H9 (cell line): ENCODE data around the gene ANKRD34A. TPM values are rescaled to one million over a fixed set of nuclear protein-coding genes. Genes with fewer than 3 reads are reported as not detected.

Experiments used
- DNase-seq: peaks from one replicate; pipeline ENCODE4 v3.0.0-alpha.2; 2017
- H2AFZ ChIP-seq: one replicate; pipeline ENCODE4 v1.6.1; 2013; ENCODE audit warnings: mild to moderate bottlenecking, low read length, control low read depth, moderate library complexity
- H2AK5ac ChIP-seq: 2 replicates; pipeline ENCODE4 v1.6.1; 2013; ENCODE audit warnings: low read length, control low read depth, mixed read lengths; ENCODE audit not compliant: insufficient read length
- H2BK120ac ChIP-seq: one replicate; pipeline ENCODE4 v1.6.1; 2013; ENCODE audit warnings: low read depth, mild to moderate bottlenecking, low read length, control low read depth, inconsistent platforms; ENCODE audit not compliant: poor library complexity, severe bottlenecking
- H2BK12ac ChIP-seq: 2 replicates; pipeline ENCODE4 v1.6.1; 2013; ENCODE audit warnings: low read length, control low read depth, mixed read lengths, low read depth; ENCODE audit not compliant: insufficient read length
- H2BK15ac ChIP-seq: 2 replicates; pipeline ENCODE4 v1.6.1; 2013; ENCODE audit warnings: low read depth, low read length, control low read depth
- H2BK20ac ChIP-seq: one replicate; pipeline ENCODE4 v1.6.1; 2013; ENCODE audit warnings: low read depth, mild to moderate bottlenecking, low read length, control low read depth, inconsistent platforms; ENCODE audit not compliant: poor library complexity, severe bottlenecking
- H2BK5ac ChIP-seq: 2 replicates; pipeline ENCODE4 v1.6.1; 2013; ENCODE audit warnings: low read length, control low read depth, mixed read lengths; ENCODE audit not compliant: insufficient read length
- H3K14ac ChIP-seq: 2 replicates; pipeline ENCODE4 v1.6.1; 2013; ENCODE audit warnings: low read length, control low read depth; ENCODE audit not compliant: insufficient read depth
- H3K18ac ChIP-seq: 2 replicates; pipeline ENCODE4 v1.6.1; 2013; ENCODE audit warnings: low read depth, mild to moderate bottlenecking, mixed read lengths, low read length, control low read depth; ENCODE audit not compliant: insufficient read length
- H3K23ac ChIP-seq: 2 replicates; pipeline ENCODE4 v1.6.1; 2013; ENCODE audit warnings: low read length, control low read depth, mixed read lengths, low read depth; ENCODE audit not compliant: insufficient read length
- H3K23me2 ChIP-seq: 2 replicates; pipeline ENCODE4 v1.6.1; 2013; ENCODE audit warnings: low read depth, mild to moderate bottlenecking, mixed read lengths, low read length, control low read depth; ENCODE audit not compliant: insufficient read length, poor library complexity, severe bottlenecking
- H3K27ac ChIP-seq: 2 replicates; pipeline ENCODE4 v1.5.1; 2013; ENCODE audit warnings: low read length, control low read depth, mixed read lengths, low read depth; ENCODE audit not compliant: insufficient read length
- H3K27me3 ChIP-seq: 2 replicates; pipeline ENCODE4 v1.6.1; 2013; ENCODE audit warnings: low read length, control low read depth, inconsistent platforms; ENCODE audit not compliant: insufficient read depth
- H3K4ac ChIP-seq: 2 replicates; pipeline ENCODE4 v1.6.1; 2013; ENCODE audit warnings: low read depth, mild to moderate bottlenecking, control low read depth, inconsistent platforms, low read length, moderate library complexity
- H3K4me1 ChIP-seq: 2 replicates; pipeline ENCODE4 v1.6.1; 2013; ENCODE audit warnings: low read length, control low read depth, inconsistent platforms; ENCODE audit not compliant: insufficient read depth
- H3K4me2 ChIP-seq: 2 replicates; pipeline ENCODE4 v1.6.1; 2013; ENCODE audit warnings: low read length, control low read depth, mixed read lengths; ENCODE audit not compliant: insufficient read length, insufficient read depth
- H3K56ac ChIP-seq: 2 replicates; pipeline ENCODE4 v1.6.1; 2013; ENCODE audit warnings: low read depth, mild to moderate bottlenecking, mixed read lengths, low read length, control low read depth; ENCODE audit not compliant: insufficient read length
- H3K79me1 ChIP-seq: 2 replicates; pipeline ENCODE4 v1.6.1; 2013; ENCODE audit warnings: low read depth, mild to moderate bottlenecking, moderate library complexity, low read length, control low read depth, inconsistent platforms; ENCODE audit not compliant: insufficient read depth, poor library complexity, severe bottlenecking
- H3K79me2 ChIP-seq: 2 replicates; pipeline ENCODE4 v1.6.1; 2013; ENCODE audit warnings: low read length, control low read depth, inconsistent platforms; ENCODE audit not compliant: insufficient read depth
- H3K9ac ChIP-seq: 2 replicates; pipeline ENCODE4 v1.6.1; 2013; ENCODE audit warnings: low read length, control low read depth, mixed read lengths; ENCODE audit not compliant: insufficient read length; ENCODE audit errors: extremely low read depth
- H3K9me3 ChIP-seq: one replicate; pipeline ENCODE4 v1.6.1; 2013; ENCODE audit warnings: low read depth, low read length, inconsistent platforms; ENCODE audit not compliant: control insufficient read depth
- H3T11ph ChIP-seq: one replicate; pipeline ENCODE4 v1.6.1; 2013; ENCODE audit warnings: mild to moderate bottlenecking, low read length, control low read depth, inconsistent platforms
- H4K20me1 ChIP-seq: one replicate; pipeline ENCODE4 v1.6.1; 2013; ENCODE audit not compliant: control insufficient read depth, insufficient read length, insufficient read depth
- H4K5ac ChIP-seq: 2 replicates; pipeline ENCODE4 v1.6.1; 2013; ENCODE audit warnings: low read depth, mild to moderate bottlenecking, mixed read lengths, low read length, control low read depth; ENCODE audit not compliant: insufficient read length
- H4K8ac ChIP-seq: replicated peaks from 2 replicates; pipeline ENCODE4 v1.6.1; 2013; ENCODE audit warnings: low read length, control low read depth, mixed read lengths, low read depth; ENCODE audit not compliant: insufficient read length
- H4K91ac ChIP-seq: 2 replicates; pipeline ENCODE4 v1.6.1; 2013; ENCODE audit warnings: low read depth, mild to moderate bottlenecking, moderate library complexity, mixed read lengths, low read length, control low read depth; ENCODE audit not compliant: insufficient read length
- H3K27ac Mint-ChIP-seq, 3 experiments: 2 replicates in 2 of 3; 3 replicates in 1 of 3; pipeline ENCODE4 v1.8.0; 2020 to 2021; ENCODE audit warnings: mixed read lengths in 3 of 3, mild to moderate bottlenecking in 1 of 3, moderate library complexity in 1 of 3
- H3K27me3 Mint-ChIP-seq: 2 replicates; pipeline ENCODE4 v1.8.0; 2021; ENCODE audit warnings: low read depth, mild to moderate bottlenecking, moderate library complexity, mixed read lengths
- H3K36me3 Mint-ChIP-seq, 3 experiments: 2 replicates in 2 of 3; 3 replicates in 1 of 3; pipeline ENCODE4 v1.8.0; 2020 to 2021; ENCODE audit warnings: low read depth in 3 of 3, mixed read lengths in 3 of 3; ENCODE audit not compliant: insufficient read depth in 1 of 3
- H3K4me1 Mint-ChIP-seq, 2 experiments: 2 replicates each; pipeline ENCODE4 v1.8.0; 2020; ENCODE audit warnings: mixed read lengths in 2 of 2
- H3K4me3 Mint-ChIP-seq, 2 experiments: 2 replicates in 1 of 2; 3 replicates in 1 of 2; pipeline ENCODE4 v1.8.0; 2020 to 2021; ENCODE audit warnings: mild to moderate bottlenecking in 2 of 2, mixed read lengths in 2 of 2, moderate library complexity in 1 of 2
- H3K9me3 Mint-ChIP-seq, 2 experiments: 2 replicates in 1 of 2; 3 replicates in 1 of 2; pipeline ENCODE4 v1.8.0; 2020; ENCODE audit warnings: mild to moderate bottlenecking in 2 of 2, mixed read lengths in 2 of 2, moderate library complexity in 1 of 2
- WGBS: extraction: QIAGEN DNeasy Blood & Tissue Kit; methylation state at CpG from one replicate; pipeline ENCODE4 v1.1.7; 2013; ENCODE audit warnings: missing lambda C conversion rate, low lambda C conversion rate, mixed read lengths; ENCODE audit not compliant: insufficient read length; ENCODE audit errors: extremely low coverage; 5-methylcytosine and 5-hydroxymethylcytosine counted together
- total RNA-seq: library from RNA; stranded (reverse); gene quantifications from 2 replicates; pipeline ENCODE4 v1.2.1, GENCODE V29; 2021
- TF ChIP-seq, protein P1 (sequence below): fragments of 200-600 bp; sonication (generic); conservative IDR thresholded peaks from 3 replicates; pipeline ENCODE4 v1.8.0; 2021; ENCODE audit warnings: antibody characterized with exemption, mild to moderate bottlenecking

The ANKRD34A gene
- total RNA-seq, 1 experiment from 2014 or later: 0.39 TPM

DNA sequence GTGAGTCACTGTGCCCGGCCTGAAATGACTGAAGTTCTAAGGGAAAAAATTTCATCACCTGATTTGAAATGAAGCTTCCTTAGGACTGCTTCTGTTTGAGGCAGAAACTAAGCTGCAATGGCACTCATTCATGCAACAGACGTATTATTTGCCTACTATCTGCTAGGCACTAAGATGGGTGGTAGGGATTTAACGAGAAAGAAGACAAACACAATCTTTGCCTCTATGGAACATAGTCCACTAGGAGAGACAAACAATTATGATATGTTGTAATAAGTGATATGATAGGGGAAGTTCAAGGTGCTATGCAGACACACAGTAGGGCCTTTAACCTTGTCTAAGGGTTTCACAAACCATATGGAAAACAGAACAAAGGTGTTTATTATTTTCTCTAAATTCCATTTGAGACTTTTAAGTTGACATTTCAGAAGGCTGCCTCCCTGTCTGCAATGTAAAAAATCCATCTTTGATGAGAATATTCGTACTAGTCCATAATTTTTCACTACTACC is 17.8 kb downstream of the ANKRD34A start:
- Histone ChIP-seq H4K20me1 (no peaks in the 10 kb centered on the region), H2BK5ac (no peak overlapping the region), H2BK120ac (no peak overlapping the region), H3K79me1 (no peaks in the 10 kb centered on the region), H3K23me2 (no peaks in the 10 kb centered on the region), H3K9ac (no peak overlapping the region), H3K9me3 (no peaks in the 10 kb centered on the region), H3K14ac (no peak overlapping the region), H2BK15ac (no peak overlapping the region), H3K23ac (no peak overlapping the region), H2BK12ac (no peak overlapping the region), H3K4ac (no peak overlapping the region), H3K27ac (no peak overlapping the region), H4K8ac (no peak overlapping the region), H2AK5ac (no peak overlapping the region), H4K5ac (no peak overlapping the region), H3K4me1 (peaks cover 6% of the 10 kb centered on the region; the same call in 1 of the 2 replicates), H3K4me2 (no peak overlapping the region), H4K91ac (no peak overlapping the region), H2AFZ (no peak overlapping the region), H3K27me3 (no peaks in the 10 kb centered on the region), H3K79me2 (no peaks in the 10 kb centered on the region), H3T11ph (no peak overlapping the region), H3K56ac (no peak overlapping the region), H2BK20ac (no peak overlapping the region), H3K18ac (no peak overlapping the region)
- Mint-ChIP-seq H3K27ac (no peak overlapping the region), H3K27me3 (no peaks in the 10 kb centered on the region), H3K4me3 (no peak overlapping the region), H3K36me3 (no peaks in the 10 kb centered on the region), H3K4me1 (peaks cover 16 to 21% of the 10 kb centered on the region in 2 experiments), H3K9me3 (no peaks in the 10 kb centered on the region)
- no CpG with 5 or more reads among the region's 4 CpGs for WGBS
- TF ChIP-seq, protein P1, sequence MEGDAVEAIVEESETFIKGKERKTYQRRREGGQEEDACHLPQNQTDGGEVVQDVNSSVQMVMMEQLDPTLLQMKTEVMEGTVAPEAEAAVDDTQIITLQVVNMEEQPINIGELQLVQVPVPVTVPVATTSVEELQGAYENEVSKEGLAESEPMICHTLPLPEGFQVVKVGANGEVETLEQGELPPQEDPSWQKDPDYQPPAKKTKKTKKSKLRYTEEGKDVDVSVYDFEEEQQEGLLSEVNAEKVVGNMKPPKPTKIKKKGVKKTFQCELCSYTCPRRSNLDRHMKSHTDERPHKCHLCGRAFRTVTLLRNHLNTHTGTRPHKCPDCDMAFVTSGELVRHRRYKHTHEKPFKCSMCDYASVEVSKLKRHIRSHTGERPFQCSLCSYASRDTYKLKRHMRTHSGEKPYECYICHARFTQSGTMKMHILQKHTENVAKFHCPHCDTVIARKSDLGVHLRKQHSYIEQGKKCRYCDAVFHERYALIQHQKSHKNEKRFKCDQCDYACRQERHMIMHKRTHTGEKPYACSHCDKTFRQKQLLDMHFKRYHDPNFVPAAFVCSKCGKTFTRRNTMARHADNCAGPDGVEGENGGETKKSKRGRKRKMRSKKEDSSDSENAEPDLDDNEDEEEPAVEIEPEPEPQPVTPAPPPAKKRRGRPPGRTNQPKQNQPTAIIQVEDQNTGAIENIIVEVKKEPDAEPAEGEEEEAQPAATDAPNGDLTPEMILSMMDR: no peak
- no peak for DNase-seq
